22Rv1 (cell line): Measurements from ENCODE around the gene TRAM2.
A peak's percentile ranks its signal among the peaks of the same experiment; 100 is the strongest.

Experiments
- H3K27ac ChIP-seq: fragments of 450-650 bp; 2 replicates; pipeline ENCODE4 v1.5.1; 2017
- CTCF ChIP-seq: fragments of 450-650 bp; IDR thresholded peaks from 2 replicates; pipeline ENCODE4 v1.5.1; 2017; ENCODE audit warnings: mild to moderate bottlenecking
- ZFX ChIP-seq: fragments of 450-650 bp; IDR thresholded peaks from 2 replicates; pipeline ENCODE4 v1.6.1; 2017; ENCODE audit warnings: antibody characterized with exemption, borderline replicate concordance

Gene TRAM2

GRCh38 chr6:52577022-52577777 lies at the start of gene TRAM2:
TSS of gene TRAM2 (minus strand) at chr6:52577060. CDS start at chr6:52576915, 145 bp downstream.
- TF ChIP-seq ZFX (no peak), CTCF (peak; percentile 37)
- H3K27ac ChIP-seq = peak within 1 kb of the TSS; percentile 84

- H3K27ac ChIP-seq = no peak overlapping the region
- no peak for TF ChIP-seq CTCF
- TF ChIP-seq ZFX = no peak
Measured at GRCh38 chr6:52622810-52623209, 46.0 kb upstream of the TRAM2 start.

GRCh38 chr6:52621631-52622030 lies 44.8 kb upstream of the TRAM2 start:
- TF ChIP-seq CTCF = no peak
- no peak overlapping the region for H3K27ac ChIP-seq

GRCh38 chr6:52620906-52621190 lies 44.0 kb upstream of the TRAM2 start:
- TF ChIP-seq CTCF = no peak
- TF ChIP-seq ZFX = no peak

GRCh38 chr6:52620055-52620905 lies 43.4 kb upstream of the TRAM2 start:
- TF ChIP-seq ZFX = no peak
- TF ChIP-seq CTCF = no peak

More at GRCh38 chr6:52620906-52621190, 44.0 kb upstream of the TRAM2 start:
- no peak overlapping the region for H3K27ac ChIP-seq

GRCh38 chr6:52617087-52617486 lies 40.2 kb upstream of the TRAM2 start:
- no peak overlapping the region for H3K27ac ChIP-seq
- no peak for TF ChIP-seq CTCF
- TF ChIP-seq ZFX = no peak

More at GRCh38 chr6:52620055-52620905, 43.4 kb upstream of the TRAM2 start:
- H3K27ac ChIP-seq = no peak overlapping the region
